Measurements from ENCODE around the gene RBPJL. TPM values are rescaled to one million over a fixed set of nuclear protein-coding genes. Genes with fewer than 3 reads are reported as not detected.

The RBPJL gene
- total and polyA plus RNA-seq, 8 donors: 169 to 1,575 (median 454) TPM

DNA sequence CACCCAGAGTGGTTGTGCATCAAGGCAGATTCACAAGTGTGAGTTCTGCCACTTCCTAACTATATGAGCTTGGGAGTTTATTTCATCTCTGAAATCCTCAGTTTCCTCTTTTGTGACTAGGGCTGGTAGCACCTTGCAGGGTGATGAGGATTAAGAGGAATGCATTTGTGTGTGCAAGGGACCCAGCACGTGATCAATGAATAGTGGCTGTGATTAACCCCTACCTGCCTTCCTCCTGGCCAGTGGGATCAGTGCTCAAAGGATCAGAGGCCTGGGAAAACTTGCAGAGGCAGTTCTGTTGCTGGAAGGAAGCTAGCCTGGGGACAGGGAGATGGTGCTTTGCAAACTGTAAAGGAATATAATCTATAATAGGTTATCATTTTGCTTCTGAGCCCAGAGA is 34.3 kb downstream of the RBPJL start:
- WGBS, 2 donors: 12 to 16% methylated on average over 1 of the region's 1 CpG
- FAIRE-seq (no peak), DNase-seq (no peak), ATAC-seq (no peak)
- intact Hi-C loops (cut with DNase I): no loop called here
- Histone ChIP-seq H3K27me3 (no peaks in the 10 kb centered on the region), H3K9me3 (no peaks in the 10 kb centered on the region), H3K4me1 (peaks cover 59 to 79% (median 77%) of the 10 kb centered on the region in 3 donors), H3K27ac (peak overlapping the region; percentile 87 to 98 (median 94)), H3K36me3 (no peaks in the 10 kb centered on the region), H3K4me3 (peak overlapping the region in 2 of 4 donors; percentile 84 to 92)
- TF ChIP-seq, protein P1, sequence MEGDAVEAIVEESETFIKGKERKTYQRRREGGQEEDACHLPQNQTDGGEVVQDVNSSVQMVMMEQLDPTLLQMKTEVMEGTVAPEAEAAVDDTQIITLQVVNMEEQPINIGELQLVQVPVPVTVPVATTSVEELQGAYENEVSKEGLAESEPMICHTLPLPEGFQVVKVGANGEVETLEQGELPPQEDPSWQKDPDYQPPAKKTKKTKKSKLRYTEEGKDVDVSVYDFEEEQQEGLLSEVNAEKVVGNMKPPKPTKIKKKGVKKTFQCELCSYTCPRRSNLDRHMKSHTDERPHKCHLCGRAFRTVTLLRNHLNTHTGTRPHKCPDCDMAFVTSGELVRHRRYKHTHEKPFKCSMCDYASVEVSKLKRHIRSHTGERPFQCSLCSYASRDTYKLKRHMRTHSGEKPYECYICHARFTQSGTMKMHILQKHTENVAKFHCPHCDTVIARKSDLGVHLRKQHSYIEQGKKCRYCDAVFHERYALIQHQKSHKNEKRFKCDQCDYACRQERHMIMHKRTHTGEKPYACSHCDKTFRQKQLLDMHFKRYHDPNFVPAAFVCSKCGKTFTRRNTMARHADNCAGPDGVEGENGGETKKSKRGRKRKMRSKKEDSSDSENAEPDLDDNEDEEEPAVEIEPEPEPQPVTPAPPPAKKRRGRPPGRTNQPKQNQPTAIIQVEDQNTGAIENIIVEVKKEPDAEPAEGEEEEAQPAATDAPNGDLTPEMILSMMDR (IDR thresholded peaks at IDR 0.05): no peak

DNA sequence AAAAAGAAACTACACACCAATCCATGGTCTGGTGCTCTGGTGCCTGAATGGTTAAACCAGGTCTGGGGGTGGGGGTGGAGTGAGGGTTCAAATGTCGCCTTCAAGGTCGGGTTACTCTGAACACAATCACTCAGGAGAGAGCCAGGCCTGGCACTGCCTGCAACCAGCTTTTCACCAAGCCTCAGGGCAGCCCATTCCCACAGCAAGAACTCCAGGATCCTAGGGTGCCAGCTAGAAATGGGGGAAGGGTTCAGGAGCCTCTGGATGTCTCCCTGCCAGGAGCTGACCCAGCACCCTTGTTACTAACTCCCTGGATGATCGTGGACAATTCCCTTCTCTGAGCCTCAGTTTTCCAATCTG is 34.9 kb downstream of the RBPJL start:
- peak overlapping the region; percentile 87 to 98 (median 94) for H3K27ac ChIP-seq
- no peaks in the 10 kb centered on the region for H3K36me3 ChIP-seq
- FAIRE-seq (no peak), ATAC-seq (peak in 3 of 4 donors; percentile 4 to 23 (median 6)), DNase-seq (peak in 4 of 6 donors; percentile 54 to 66 (median 58))
- peaks cover 53 to 73% (median 71%) of the 10 kb centered on the region in 3 donors for H3K4me1 ChIP-seq
- no peaks in the 10 kb centered on the region for H3K27me3 ChIP-seq
- intact Hi-C loops (cut with DNase I): no loop called here
- TF ChIP-seq, protein P1 (IDR thresholded peaks at IDR 0.05): no peak
- H3K4me3 ChIP-seq: peak overlapping the region in 3 of 4 donors; percentile 8 to 92 (median 84)
- no peaks in the 10 kb centered on the region for H3K9me3 ChIP-seq
- WGBS, 2 donors: 5 to 10% methylated on average over 3 of the region's 3 CpGs

DNA sequence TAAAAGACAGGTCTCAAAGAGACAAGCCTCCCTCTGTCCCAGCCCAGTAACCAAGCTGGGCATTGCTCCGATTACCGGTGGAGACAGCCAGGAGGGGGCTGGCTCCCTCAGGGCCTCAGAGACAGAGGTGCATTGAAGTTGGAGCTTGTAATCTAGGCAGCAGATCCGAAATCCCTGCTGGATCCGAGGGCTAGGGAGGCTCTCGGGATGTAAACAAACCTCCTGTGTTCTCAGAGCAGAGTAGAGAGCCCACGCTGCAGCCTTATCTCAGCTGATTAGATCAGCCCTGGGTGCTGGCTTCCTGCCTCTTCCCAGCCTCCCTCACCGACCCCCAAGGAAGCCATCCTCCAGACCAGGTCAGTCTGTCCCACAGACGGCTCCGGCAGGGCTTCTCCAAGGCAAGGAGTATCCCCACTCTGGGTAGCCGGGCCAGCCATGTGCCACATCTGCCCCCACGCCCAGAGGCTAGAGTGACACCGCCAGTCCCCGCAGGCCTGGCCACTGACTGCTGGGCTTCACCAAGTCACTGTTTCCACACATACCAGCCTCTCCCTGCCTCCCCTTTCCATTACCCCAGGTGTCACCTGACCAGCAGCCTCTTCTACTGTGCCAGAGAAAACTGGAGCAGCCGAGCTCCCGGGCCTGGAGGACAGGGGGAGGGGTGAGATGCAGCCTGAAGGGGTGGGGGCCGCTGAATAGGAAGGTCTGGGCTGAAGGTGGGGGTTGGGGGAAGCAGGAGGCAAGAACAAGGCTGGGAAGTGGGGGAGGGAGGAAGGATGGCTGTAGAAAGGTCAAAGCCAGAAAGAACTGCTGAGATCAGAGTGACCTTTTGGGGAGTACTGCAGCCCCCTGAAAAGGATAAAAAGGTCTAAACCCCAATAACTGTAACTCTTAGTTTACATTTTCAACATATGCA is 35.6 kb downstream of the RBPJL start:
- DNase-seq (peak; percentile 80 to 94 (median 88)), ATAC-seq (peak; percentile 59 to 66 (median 60)), FAIRE-seq (no peak)
- Histone ChIP-seq H3K27me3 (no peaks in the 10 kb centered on the region), H3K36me3 (no peaks in the 10 kb centered on the region), H3K27ac (peak overlapping the region; percentile 87 to 98 (median 94)), H3K9me3 (no peaks in the 10 kb centered on the region), H3K4me1 (peaks cover 46 to 67% (median 66%) of the 10 kb centered on the region in 3 donors), H3K4me3 (peak overlapping the region in 3 of 4 donors; percentile 8 to 92 (median 84))
- TF ChIP-seq, protein P1 (IDR thresholded peaks at IDR 0.05): no peak
- intact Hi-C loops (cut with DNase I): no loop called here
- WGBS, 2 donors: 6 to 10% methylated on average over 16 of the region's 16 CpGs

DNA sequence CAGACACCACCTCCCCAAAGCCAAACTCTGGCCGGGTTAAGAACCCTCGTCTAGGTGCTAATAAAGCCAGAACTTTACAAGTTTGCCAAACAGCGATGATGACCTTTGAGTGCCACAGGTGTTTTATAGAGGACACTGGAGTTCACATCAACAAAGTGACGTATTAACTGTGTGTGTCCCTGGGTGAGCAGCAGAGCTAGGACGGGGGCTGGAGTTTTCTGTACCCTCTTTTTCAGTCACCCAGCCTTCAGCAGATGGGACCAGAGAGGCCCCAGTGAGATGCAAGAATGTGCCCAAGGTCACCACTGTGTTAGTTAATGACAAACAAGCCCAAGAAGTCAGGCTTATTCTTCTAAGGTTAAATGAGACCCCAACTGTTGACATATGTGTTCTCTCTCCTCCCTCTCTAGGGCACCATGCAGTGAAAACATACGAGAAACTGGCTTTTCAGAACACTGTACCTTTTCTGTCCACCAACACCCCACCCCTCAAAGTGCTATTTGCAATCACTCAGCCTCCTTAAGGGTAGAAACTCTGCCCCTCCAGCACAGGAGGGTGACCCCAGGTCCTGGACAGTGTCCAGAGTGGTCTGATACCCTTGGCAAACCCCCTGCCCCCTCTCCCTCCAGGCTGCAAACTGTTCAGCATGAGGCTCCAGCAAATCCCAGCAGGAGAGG is 36.4 kb downstream of the RBPJL start:
- Histone ChIP-seq H3K36me3 (no peaks in the 10 kb centered on the region), H3K9me3 (no peaks in the 10 kb centered on the region), H3K27me3 (no peaks in the 10 kb centered on the region), H3K27ac (peak overlapping the region; percentile 87 to 98 (median 94)), H3K4me1 (peaks cover 38 to 59% (median 58%) of the 10 kb centered on the region in 3 donors), H3K4me3 (peak overlapping the region in 2 of 4 donors; percentile 84 to 92)
- ATAC-seq (peak in 1 of 4 donors; percentile 0), DNase-seq (peak in 5 of 6 donors; percentile 71 to 85 (median 82)), FAIRE-seq (no peak)
- intact Hi-C loops (cut with DNase I): no loop called here
- 11 to 14% methylated on average over 6 of the region's 6 CpGs for WGBS, 2 donors
- TF ChIP-seq, protein P1 (IDR thresholded peaks at IDR 0.05): no peak

All from pancreas (tissue), 10 donors.